NOMO-1 treated with dmso at 0.1 percent for 144 hours (cell line): ENCODE measurements around the gene TMEM150C.
"Not testable (repeated sequence)": the region's sequence is repeated elsewhere in the genome, so short reads cannot be mapped to it uniquely, and the experiment has no call there.

ENCODE experiments used
- DNase-seq: peaks from one replicate; lab custom pipeline; 2025; ENCODE audit not compliant: unreplicated experiment; lab: John Stamatoyannopoulos, UW

TMEM150C gene

DNA sequence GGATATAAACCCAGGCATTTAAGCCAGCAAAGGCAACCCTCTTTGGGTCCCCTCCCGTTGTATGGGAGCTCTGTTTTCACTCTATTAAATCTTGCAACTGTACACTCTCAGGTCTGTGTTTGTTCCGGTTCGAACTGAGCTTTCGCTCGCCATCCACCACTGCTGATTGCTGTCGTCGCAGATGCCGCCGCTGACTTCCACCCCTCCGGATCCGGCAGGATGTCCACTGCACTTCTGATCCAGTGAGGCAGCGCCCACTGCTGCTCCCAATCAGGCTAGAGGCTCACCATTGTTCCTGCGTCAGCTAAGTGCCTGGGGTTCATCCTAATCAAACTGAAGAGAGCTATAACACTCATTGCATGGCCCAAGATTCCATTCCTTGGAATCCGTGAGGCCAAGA lies 82.2 kb downstream of the TMEM150C start:
- no peak for DNase-seq

DNA sequence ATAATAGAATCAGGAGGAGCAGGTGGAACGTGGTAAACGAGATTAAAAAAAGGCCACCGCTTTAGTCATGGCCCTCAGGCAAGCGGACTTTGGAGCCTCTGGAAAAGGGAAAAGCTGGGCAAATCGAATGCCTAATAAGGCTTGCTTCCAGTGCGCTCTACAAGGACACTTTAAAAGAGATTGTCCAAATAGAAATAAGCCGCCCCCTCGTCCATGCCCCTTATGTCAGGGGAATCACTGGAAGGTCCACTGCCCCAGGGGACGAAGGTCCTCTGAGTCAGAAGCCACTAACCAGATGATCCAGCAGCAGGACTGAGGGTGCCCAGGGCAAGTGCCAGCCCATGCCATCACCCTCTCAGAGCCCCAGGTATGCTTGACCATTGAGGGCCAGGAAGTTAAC lies 84.3 kb downstream of the TMEM150C start:
- DNase-seq = not testable (repeated sequence)

- DNase-seq = not testable (repeated sequence)
Observed at GRCh38 chr4:82475931-82476330, 85.9 kb downstream of the TMEM150C start.

GRCh38 chr4:82473621-82474164 lies 88.1 kb downstream of the TMEM150C start:
- DNase-seq = no peak

GRCh38 chr4:82473080-82473479 lies 88.7 kb downstream of the TMEM150C start:
- not testable (repeated sequence) for DNase-seq

GRCh38 chr4:82469791-82470345 lies 91.9 kb downstream of the TMEM150C start:
- no peak for DNase-seq

DNA sequence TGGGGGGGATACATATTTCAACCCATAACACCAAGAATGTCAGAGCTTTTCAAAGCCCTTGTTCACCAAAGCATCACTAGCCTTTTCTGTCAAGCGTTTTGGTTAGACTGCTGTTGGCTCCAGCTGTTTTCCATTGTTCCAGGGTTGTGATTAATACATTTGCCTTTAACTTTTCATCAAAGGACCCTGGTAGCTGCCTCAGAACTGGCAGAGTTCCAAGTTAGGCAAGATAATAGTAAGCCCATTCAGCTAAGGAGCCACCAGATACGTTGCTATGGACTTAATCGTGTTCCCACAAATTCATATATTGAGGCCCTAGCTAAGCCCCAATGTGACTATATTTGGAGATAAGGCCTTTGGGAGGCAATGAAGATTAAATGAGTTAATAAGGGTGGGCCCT lies 94.3 kb downstream of the TMEM150C start:
- DNase-seq = no peak

- DNase-seq = no peak
Observed at GRCh38 chr4:82463221-82463620, 98.6 kb downstream of the TMEM150C start.

DNA sequence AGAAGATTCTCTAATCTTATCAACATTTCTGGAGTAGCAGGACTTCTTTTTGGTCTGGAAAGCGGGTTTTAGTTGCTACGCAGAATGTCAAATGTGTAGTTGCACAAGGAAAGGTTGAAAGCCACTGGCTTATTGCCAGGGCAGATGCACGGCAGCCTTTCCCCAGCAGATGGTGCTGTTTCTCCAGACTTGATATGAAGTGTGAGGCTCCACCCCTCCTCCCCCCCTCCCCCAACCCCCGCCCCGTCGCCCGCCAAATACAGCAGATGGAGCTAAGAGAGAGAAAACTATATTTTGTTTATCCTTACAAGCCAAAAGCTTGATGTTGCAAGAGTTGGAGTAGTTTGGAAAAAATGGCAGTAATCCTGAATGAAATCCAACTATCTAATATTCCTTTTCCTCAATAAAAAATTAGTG lies 99.4 kb downstream of the TMEM150C start:
- DNase-seq = peak; percentile 19

DNA sequence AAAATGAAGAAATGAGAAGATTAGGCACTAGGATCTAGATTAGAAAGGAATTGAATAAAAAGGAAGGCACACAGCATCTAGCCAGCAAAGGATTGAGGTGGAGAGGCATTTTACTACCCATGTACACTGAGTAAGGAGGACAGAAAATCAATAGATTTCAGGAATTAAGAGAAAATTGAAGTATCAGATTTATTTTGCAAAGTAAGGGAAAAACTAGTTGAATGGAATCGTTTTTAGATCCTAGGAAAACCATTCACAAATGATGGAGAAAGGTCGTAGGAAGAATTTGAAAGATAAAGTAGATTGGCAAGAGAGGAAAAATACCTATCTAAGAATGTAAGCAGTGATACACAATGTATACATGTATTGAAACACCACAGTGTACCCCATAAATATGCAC lies 100.1 kb downstream of the TMEM150C start:
- DNase-seq = no peak

DNA sequence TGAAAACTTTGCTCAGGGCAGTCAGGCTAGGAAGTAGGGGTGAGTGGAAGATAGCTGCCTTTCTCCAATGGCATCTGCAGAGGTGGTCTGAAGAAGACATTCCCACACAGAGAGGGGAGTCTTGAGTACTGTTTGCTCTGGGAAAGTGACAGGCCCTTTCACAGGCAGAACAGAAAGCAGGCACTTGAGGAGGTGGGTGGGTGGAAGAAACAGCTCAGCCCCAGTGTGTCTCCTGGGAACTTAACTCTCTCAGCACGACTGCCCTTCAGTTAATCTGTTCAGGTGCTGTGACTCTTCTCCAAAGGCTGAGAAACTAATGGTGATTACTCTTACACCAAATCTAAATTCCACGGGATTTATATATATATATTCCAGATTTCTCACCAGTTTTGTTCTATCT lies 103.1 kb downstream of the TMEM150C start:
- DNase-seq = no peak

GRCh38 chr4:82457266-82457665 lies 104.5 kb downstream of the TMEM150C start:
- no peak for DNase-seq

DNA sequence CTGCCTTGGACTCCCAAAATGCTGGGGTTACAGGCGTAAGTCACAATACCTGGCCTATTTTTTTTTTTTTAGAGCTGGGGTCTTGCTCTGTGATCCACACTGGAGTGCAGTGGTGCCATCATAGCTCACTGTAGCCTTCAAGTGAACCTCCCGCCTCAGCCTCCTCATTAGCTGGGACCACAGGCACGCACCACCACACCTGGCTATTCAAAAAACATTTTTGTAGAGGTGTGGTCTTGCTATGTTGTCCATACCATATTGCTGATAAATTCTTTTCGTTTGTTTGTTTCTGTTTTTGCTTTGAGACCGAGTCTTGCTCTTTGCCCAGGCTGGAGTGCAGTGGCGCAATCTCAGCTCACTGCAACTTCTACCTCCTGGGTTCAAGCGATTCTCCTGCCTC lies 109.8 kb downstream of the TMEM150C start:
- DNase-seq = no peak

DNA sequence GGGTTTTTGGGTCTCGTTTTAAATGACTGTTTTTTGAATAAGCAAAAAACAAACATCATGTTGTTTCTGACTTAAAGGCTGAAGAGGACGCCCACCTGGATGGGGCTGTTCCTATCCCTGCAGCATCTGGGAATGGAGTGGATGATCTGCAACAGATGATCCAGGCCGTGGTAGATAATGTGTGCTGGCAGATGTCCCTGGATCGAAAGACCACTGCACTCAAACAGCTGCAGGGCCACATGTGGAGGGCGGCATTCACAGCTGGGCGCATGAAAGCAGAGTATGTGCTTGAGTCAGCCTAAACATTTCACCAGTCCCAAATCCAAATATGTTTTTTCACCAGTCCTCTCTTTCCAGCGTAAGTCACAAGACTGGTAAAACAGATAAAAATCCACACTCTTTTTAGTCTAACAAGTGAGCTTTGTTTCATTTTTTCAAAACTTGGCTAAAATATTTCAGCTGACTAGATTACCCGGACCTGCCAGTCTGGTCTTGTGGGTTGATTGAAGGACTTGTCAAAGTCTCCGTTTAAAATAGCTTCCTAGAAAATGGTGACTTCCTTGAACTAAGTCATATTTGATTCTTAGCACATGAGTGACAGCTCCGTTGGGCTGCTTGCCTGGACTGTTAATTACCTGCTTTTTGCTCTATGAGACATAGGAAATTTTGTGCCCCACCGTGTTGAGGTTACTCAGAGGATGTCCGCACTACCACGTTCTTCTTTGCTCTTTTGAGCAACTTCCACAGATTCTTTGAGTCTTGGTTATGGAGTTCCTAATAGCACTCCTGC lies 110.6 kb downstream of the TMEM150C start:
- no peak for DNase-seq

DNA sequence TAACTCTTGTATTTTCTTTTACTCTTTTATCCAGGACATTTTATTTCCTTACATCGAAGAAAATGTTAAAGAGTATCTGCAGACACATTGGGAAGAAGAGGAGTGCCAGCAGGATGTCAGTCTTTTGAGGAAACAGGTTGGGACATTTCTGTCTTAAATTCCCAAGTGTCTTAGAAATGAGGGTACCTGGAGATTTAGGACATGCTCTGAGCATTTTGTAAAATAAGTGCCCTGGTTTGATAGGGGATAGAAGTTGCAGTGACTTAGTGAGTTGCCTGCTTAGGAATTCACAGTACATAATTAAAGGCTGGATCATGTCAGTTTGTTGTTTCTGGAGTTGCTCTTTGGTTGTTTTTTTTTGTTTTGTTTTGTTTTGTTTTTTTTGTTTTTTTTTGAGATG lies 113.9 kb downstream of the TMEM150C start:
- DNase-seq = no peak

DNA sequence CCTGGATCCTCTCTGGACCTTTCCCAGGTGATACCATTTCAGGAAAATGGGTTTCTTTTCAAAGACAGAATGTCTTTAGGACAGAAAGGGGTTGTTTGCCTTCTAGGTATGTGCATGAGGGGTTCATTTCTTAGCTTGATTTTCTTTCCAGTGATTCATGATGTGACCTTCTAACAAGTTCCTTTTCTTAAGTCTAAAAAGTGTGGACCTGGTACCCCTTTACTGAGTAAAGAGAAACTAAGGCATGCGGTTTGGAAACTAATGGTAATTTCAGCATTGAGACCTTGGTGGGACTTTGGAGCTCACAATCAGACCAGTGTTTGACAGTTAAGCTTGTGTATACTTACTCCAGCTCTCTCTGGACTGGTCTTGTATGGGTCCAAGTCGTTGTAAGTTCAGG lies 122.7 kb downstream of the TMEM150C start:
- DNase-seq = no peak

DNA sequence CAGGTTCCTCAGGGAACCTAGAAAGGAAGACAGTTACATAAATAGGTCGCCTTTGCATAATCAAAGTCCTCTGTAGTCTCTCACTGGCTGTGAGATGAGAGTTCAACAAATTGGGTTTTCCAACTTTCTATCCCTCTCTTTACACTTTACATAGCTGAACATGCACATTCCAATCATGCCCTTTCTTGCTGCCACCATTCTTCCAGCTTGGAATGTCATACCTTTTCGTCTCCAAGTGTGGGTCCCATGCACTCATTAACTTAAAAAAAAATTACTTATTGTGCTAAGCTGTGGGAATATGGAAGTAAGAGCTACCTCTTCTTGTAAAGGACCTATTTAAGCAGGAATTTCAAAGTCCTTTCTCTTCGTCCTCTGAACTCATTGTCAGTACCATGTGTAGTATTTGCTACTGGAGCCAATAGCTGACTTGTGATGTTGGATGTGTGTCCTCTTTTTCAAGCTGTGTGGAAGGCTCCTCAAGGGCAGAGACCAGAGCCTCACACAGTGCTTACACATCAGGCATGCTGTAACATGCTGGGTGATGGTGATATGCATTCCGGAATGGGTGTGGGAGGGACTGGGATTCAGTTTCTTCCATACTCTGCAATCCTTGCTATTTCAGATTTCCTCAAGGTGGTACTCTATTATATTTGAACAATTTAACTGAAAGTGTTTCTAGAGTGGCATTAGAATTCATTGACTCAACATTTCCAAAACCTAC lies 124.3 kb downstream of the TMEM150C start:
- DNase-seq = no peak

DNA sequence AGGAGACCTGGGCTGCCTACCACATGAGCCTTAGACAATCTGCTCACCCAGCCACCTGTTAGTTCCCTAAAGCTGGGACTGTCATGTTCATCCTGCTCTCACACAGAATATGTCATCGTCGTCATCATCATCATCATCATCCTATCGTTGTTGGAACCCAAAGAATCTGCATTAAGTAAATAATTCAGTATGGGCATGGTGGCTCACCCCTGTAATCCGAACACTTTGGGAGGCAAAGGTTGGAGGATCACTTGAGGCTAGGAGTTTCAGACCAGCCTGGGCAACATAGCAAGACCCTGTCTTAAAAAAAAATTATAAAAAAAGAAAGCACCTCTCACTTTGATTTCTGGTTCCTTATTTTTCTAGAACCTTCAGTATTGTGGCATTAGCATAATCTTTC lies 125.0 kb downstream of the TMEM150C start:
- no peak for DNase-seq

DNA sequence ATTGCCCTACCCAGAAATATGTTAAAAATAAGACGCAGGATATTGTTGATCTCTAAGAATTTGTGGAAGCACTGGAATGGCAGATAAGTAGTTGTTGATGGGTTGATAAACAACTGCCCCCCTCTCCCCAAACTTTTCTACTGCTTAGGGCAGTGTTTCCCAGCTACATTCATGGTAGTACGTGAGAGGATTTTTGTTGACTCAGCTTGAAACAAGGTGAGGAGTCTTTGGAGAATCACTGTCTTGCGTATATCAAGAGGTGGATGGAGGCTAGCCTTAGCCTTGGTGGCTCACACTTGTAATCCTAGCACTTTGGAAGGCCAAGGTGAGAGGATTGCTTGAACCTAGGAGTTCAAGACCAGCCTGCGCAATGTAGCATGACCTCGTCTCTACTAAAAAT lies 125.7 kb downstream of the TMEM150C start:
- DNase-seq = no peak

DNA sequence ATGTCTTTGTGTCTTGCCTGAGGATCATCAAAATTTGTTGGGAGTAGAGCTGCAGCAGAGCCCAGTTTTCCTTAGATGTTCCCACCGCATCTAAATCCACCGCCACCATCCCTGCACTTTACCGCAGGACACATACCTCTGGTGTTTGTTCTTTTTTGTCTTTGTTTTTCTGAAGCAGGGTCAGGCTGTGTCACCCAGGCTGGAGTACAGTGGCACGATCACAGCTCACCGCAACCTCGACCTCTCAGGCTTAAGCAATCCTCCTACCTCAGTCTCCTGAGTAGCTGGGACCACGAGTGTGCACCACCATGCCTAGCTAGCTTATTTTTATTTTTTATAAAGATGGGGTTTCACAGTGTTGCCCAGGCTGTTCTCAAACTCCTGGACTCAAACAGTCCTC lies 126.8 kb downstream of the TMEM150C start:
- DNase-seq = no peak

- DNase-seq = no peak
Observed at GRCh38 chr4:82433791-82434190, 128.0 kb downstream of the TMEM150C start.
